Measurements from ENCODE around the gene WWOX. TPM values are rescaled to one million over a fixed set of nuclear protein-coding genes. Genes with fewer than 3 reads are reported as not detected.

WWOX gene
- total RNA-seq, 3 donors from 2014 or later (not counting 1 experiment from before 2014, with no cell fraction given), result 21.0 to 29.8 (median 27.0) TPM

- TF ChIP-seq, protein P1, sequence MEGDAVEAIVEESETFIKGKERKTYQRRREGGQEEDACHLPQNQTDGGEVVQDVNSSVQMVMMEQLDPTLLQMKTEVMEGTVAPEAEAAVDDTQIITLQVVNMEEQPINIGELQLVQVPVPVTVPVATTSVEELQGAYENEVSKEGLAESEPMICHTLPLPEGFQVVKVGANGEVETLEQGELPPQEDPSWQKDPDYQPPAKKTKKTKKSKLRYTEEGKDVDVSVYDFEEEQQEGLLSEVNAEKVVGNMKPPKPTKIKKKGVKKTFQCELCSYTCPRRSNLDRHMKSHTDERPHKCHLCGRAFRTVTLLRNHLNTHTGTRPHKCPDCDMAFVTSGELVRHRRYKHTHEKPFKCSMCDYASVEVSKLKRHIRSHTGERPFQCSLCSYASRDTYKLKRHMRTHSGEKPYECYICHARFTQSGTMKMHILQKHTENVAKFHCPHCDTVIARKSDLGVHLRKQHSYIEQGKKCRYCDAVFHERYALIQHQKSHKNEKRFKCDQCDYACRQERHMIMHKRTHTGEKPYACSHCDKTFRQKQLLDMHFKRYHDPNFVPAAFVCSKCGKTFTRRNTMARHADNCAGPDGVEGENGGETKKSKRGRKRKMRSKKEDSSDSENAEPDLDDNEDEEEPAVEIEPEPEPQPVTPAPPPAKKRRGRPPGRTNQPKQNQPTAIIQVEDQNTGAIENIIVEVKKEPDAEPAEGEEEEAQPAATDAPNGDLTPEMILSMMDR (IDR thresholded peaks at IDR 0.05), result no peak
- DNase-seq, result no peak
- no peaks in the 10 kb centered on the region for H3K9me3 ChIP-seq (ENCODE audit: control insufficient read depth, insufficient read depth, low read length)
- ATAC-seq, result no peak
- Mint-ChIP-seq H3K27me3 (ENCODE audit: low read depth in 2 of 2) (no peaks in the 10 kb centered on the region), H3K9me3 (no peaks in the 10 kb centered on the region), H3K27ac (no peak overlapping the region), H3K36me3 (no peaks in the 10 kb centered on the region), H3K4me3 (no peak overlapping the region), H3K4me1 (peaks cover 17 to 34% of the 10 kb centered on the region in 2 donors)
- no peaks in the 10 kb centered on the region for H3K36me3 ChIP-seq (ENCODE audit: control insufficient read depth, insufficient read depth, low read length)
- WGBS (ENCODE audit: insufficient coverage), result 97% methylated on average over 8 of the region's 8 CpGs
- no peaks in the 10 kb centered on the region for H3K27me3 ChIP-seq (ENCODE audit: control insufficient read depth, insufficient read depth, low read length)
- H3K27ac ChIP-seq (ENCODE audit: low read length), result no peak overlapping the region
- intact Hi-C loops (cut with micrococcal nuclease), result no loop called here
- H3K4me3 ChIP-seq (ENCODE audit: low read length), result no peak overlapping the region
- H3K4me1 ChIP-seq (ENCODE audit: control insufficient read depth, insufficient read depth, low read length), result peaks cover 9% of the 10 kb centered on the region
Observed at GRCh38 chr16:78791011-78791410, 691.6 kb downstream of the WWOX start.

DNA sequence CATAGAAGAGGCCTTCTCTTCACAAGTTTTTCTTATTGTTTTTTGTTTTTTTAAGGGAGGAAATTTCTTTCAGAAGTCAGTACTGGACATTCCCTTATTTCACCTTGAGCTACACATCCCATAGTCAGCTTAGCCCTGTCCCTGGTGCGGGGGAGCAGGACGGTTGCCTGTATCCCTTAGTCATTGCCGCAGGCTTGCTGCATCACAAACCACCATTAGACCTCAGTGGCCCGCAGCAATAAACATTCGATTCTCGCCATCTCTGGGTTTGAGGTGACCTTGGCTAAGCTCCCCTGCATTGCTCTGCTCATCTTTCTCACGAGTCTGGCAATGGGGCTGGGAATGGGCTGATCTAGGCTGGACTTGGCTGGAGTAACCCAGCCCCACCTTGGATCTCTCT, 692.5 kb downstream of the WWOX start:
- Histone ChIP-seq H3K9me3 (ENCODE audit: control insufficient read depth, insufficient read depth, low read length) (no peaks in the 10 kb centered on the region), H3K27ac (ENCODE audit: low read length) (no peak overlapping the region), H3K36me3 (ENCODE audit: control insufficient read depth, insufficient read depth, low read length) (no peaks in the 10 kb centered on the region), H3K27me3 (ENCODE audit: control insufficient read depth, insufficient read depth, low read length) (no peaks in the 10 kb centered on the region), H3K4me1 (ENCODE audit: control insufficient read depth, insufficient read depth, low read length) (peaks cover 12% of the 10 kb centered on the region), H3K4me3 (ENCODE audit: low read length) (no peak overlapping the region)
- DNase-seq, result no peak
- no peak overlapping the region for H3K4me3 Mint-ChIP-seq
- peaks cover 21 to 39% of the 10 kb centered on the region in 2 donors for H3K4me1 Mint-ChIP-seq
- TF ChIP-seq, protein P1 (IDR thresholded peaks at IDR 0.05), result no peak
- H3K9me3 Mint-ChIP-seq, result no peaks in the 10 kb centered on the region
- no peaks in the 10 kb centered on the region for H3K27me3 Mint-ChIP-seq (ENCODE audit: low read depth in 2 of 2)
- no peaks in the 10 kb centered on the region for H3K36me3 Mint-ChIP-seq
- intact Hi-C loops (cut with micrococcal nuclease), result no loop called here
- no peak overlapping the region for H3K27ac Mint-ChIP-seq
- WGBS (ENCODE audit: insufficient coverage), result 97% methylated on average over 6 of the region's 7 CpGs
- ATAC-seq, result no peak

DNA sequence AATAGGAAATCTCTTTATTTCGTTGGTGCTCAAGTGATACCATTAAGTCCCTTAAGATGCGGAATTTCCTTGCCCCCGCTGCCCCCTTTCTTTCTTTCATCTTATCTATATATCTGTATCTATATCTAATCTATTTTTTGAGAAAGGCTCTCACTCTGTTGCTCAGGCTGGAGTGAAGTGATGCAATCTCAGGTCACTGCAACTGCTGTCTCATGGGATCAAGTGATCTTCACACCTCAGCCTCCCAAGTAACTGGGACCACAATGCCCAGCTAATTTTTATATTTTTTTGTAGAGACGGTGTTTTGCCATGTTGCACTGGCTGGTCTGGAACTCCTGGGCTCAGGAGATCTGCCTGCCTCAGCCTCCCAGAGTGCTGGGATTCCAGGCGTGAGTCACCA, 693.5 kb downstream of the WWOX start:
- ATAC-seq (no peak), DNase-seq (no peak)
- Histone ChIP-seq H3K27me3 (ENCODE audit: control insufficient read depth, insufficient read depth, low read length) (no peaks in the 10 kb centered on the region), H3K4me1 (ENCODE audit: control insufficient read depth, insufficient read depth, low read length) (peaks cover 12% of the 10 kb centered on the region), H3K4me3 (ENCODE audit: low read length) (no peak overlapping the region), H3K9me3 (ENCODE audit: control insufficient read depth, insufficient read depth, low read length) (no peaks in the 10 kb centered on the region), H3K36me3 (ENCODE audit: control insufficient read depth, insufficient read depth, low read length) (no peaks in the 10 kb centered on the region), H3K27ac (ENCODE audit: low read length) (no peak overlapping the region)
- 98% methylated on average over 4 of the region's 5 CpGs for WGBS (ENCODE audit: insufficient coverage)
- Mint-ChIP-seq H3K4me1 (peaks cover 21 to 39% of the 10 kb centered on the region in 2 donors), H3K27ac (no peak overlapping the region), H3K9me3 (no peaks in the 10 kb centered on the region), H3K4me3 (no peak overlapping the region), H3K27me3 (ENCODE audit: low read depth in 2 of 2) (no peaks in the 10 kb centered on the region), H3K36me3 (no peaks in the 10 kb centered on the region)
- TF ChIP-seq, protein P1 (IDR thresholded peaks at IDR 0.05), result no peak
- intact Hi-C loops (cut with micrococcal nuclease), result no loop called here

GRCh38 chr16:78794581-78795250, 695.3 kb downstream of the WWOX start:
- intact Hi-C loops (cut with micrococcal nuclease), result no loop called here
- H3K36me3 ChIP-seq (ENCODE audit: control insufficient read depth, insufficient read depth, low read length), result no peaks in the 10 kb centered on the region
- H3K4me1 ChIP-seq (ENCODE audit: control insufficient read depth, insufficient read depth, low read length), result peaks cover 12% of the 10 kb centered on the region
- ATAC-seq (peak; percentile 61 to 80 (median 67)), DNase-seq (peak in 1 of 2 donors; percentile 38)
- peak overlapping the region; percentile 1 for H3K27ac ChIP-seq (ENCODE audit: low read length)
- H3K9me3 ChIP-seq (ENCODE audit: control insufficient read depth, insufficient read depth, low read length), result no peaks in the 10 kb centered on the region
- TF ChIP-seq, protein P1 (IDR thresholded peaks at IDR 0.05), result no peak
- no peaks in the 10 kb centered on the region for H3K9me3 Mint-ChIP-seq
- no peaks in the 10 kb centered on the region for H3K27me3 ChIP-seq (ENCODE audit: control insufficient read depth, insufficient read depth, low read length)
- peak overlapping the region; percentile 0 for H3K4me3 Mint-ChIP-seq
- peaks cover 21 to 39% of the 10 kb centered on the region in 2 donors for H3K4me1 Mint-ChIP-seq
- peak overlapping the region; percentile 1 to 75 for H3K27ac Mint-ChIP-seq
- WGBS (ENCODE audit: insufficient coverage), result 40% methylated on average over 5 of the region's 6 CpGs
- no peak overlapping the region for H3K4me3 ChIP-seq (ENCODE audit: low read length)
- H3K36me3 Mint-ChIP-seq, result no peaks in the 10 kb centered on the region
- peaks cover 2 to 10% of the 10 kb centered on the region in 2 donors for H3K27me3 Mint-ChIP-seq (ENCODE audit: low read depth in 2 of 2)

All from natural killer cell (primary cell).